ENCODE results near the gene PLA2G4D.
A peak's percentile ranks its signal among the peaks of the same experiment; 100 is the strongest.

Gene PLA2G4D

DNA sequence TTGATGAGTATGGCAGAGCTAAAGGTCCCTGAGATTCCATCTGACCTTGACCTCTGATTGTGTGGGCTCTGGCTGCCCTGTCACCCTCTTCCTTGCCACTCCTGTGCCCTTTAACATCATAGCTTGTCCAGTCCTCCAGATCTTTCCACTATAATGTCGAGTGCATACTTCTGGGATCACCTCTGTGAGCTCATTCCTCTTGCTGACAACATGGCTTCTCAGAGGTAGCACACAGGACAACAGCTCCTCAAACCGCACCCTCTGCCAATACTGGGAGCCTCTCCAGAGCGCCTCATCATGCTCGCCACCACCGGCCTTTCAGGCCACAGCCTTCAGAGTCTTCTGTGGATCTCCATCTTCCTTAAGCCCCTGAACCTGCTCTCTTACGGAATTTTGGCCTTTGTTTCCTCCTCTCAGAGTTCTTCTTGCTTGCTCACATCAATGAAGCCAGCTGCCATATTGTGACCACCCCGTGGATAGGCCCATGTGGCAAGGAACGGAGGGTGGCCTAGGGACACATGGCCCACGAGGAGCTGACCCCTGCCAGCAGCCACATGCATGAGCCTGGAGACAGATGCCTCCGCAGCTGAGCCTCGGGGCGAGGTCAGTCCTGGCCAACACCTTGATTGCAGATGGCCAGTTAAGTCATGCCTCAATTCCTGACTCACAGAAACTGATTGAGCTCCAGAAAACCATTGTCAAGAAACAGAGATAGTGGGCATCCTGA, 31.1 kb downstream of the PLA2G4D start:
- peaks cover 15% of the 10 kb centered on the region for H3K27me3 Mint-ChIP-seq
- peaks cover 2% of the 10 kb centered on the region for H3K4me1 Mint-ChIP-seq (ENCODE audit: low read depth)
- no peak overlapping the region for H3K4me3 Mint-ChIP-seq
- peaks cover 4% of the 10 kb centered on the region for H3K36me3 Mint-ChIP-seq
- H3K9me3 Mint-ChIP-seq (ENCODE audit: low read depth) = peaks cover 5% of the 10 kb centered on the region
- no peak overlapping the region for H3K27ac Mint-ChIP-seq

GRCh38 chr15:42062284-42062806, 32.0 kb downstream of the PLA2G4D start:
- Mint-ChIP-seq H3K27ac (no peak overlapping the region), H3K27me3 (peaks cover 11% of the 10 kb centered on the region), H3K36me3 (no peaks in the 10 kb centered on the region), H3K9me3 (ENCODE audit: low read depth) (no peaks in the 10 kb centered on the region), H3K4me3 (no peak overlapping the region), H3K4me1 (ENCODE audit: low read depth) (peaks cover 2% of the 10 kb centered on the region)

- H3K4me1 Mint-ChIP-seq (ENCODE audit: low read depth) = peaks cover 9% of the 10 kb centered on the region
- no peaks in the 10 kb centered on the region for H3K9me3 Mint-ChIP-seq (ENCODE audit: low read depth)
- peaks cover 8% of the 10 kb centered on the region for H3K27me3 Mint-ChIP-seq
- H3K36me3 Mint-ChIP-seq = no peaks in the 10 kb centered on the region
- no peak overlapping the region for H3K27ac Mint-ChIP-seq
- H3K4me3 Mint-ChIP-seq = no peak overlapping the region
Observed at GRCh38 chr15:42060797-42061196, 33.6 kb downstream of the PLA2G4D start.

GRCh38 chr15:42060477-42060763, 33.9 kb downstream of the PLA2G4D start:
- no peak overlapping the region for H3K27ac Mint-ChIP-seq
- H3K27me3 Mint-ChIP-seq = peaks cover 8% of the 10 kb centered on the region
- no peaks in the 10 kb centered on the region for H3K36me3 Mint-ChIP-seq
- H3K4me1 Mint-ChIP-seq (ENCODE audit: low read depth) = peaks cover 9% of the 10 kb centered on the region
- no peaks in the 10 kb centered on the region for H3K9me3 Mint-ChIP-seq (ENCODE audit: low read depth)
- H3K4me3 Mint-ChIP-seq = no peak overlapping the region

- H3K27ac Mint-ChIP-seq = no peak overlapping the region
- H3K9me3 Mint-ChIP-seq (ENCODE audit: low read depth) = no peaks in the 10 kb centered on the region
- no peak overlapping the region for H3K4me3 Mint-ChIP-seq
- H3K4me1 Mint-ChIP-seq (ENCODE audit: low read depth) = peaks cover 9% of the 10 kb centered on the region
- H3K36me3 Mint-ChIP-seq = no peaks in the 10 kb centered on the region
- H3K27me3 Mint-ChIP-seq = peaks cover 8% of the 10 kb centered on the region
Observed at GRCh38 chr15:42059661-42060476, 34.5 kb downstream of the PLA2G4D start.

GRCh38 chr15:42058791-42059190, 35.6 kb downstream of the PLA2G4D start:
- Mint-ChIP-seq H3K4me1 (ENCODE audit: low read depth) (peaks cover 9% of the 10 kb centered on the region), H3K27me3 (peaks cover 8% of the 10 kb centered on the region), H3K36me3 (no peaks in the 10 kb centered on the region), H3K27ac (no peak overlapping the region), H3K4me3 (no peak overlapping the region), H3K9me3 (ENCODE audit: low read depth) (no peaks in the 10 kb centered on the region)

DNA sequence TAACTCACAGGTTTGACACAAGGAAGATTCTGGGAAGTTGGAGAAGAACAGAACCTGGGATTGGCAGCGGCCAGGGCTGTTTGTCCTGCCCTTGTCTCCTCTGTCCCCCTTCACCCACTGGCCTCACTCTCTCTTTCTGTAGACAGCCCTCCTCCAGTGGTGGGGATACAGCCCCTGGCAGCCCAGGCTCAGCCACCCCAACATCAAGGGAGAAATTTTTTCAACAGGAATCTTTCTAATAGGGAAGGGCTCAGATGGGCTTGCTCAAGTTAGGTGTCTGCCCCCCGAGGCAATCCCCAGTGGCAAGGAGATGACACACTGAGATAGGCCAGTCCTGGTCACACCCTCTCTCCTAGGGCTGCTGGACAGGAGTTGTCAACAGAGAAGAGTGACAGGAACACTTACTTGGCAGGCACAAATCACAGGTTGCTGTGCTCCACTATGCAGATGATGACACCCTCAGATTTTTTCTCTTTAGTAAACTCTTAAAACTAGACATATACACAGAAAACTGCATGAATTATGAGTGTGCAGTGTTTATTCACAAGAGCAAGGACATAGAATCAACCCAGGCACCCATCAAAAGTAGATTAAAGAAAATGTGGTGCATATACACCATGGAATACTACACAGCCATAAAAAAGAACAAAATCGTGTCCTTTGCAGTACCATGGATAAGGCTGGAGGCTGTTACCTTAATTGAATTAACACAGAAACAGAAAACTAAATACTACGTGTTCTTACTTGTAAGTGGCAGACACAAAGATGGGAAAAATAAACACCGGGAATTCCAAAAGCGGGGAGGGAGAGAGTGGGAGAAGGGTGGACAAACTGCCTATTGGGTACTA, 36.3 kb downstream of the PLA2G4D start:
- Mint-ChIP-seq H3K27ac (no peak overlapping the region), H3K36me3 (no peaks in the 10 kb centered on the region), H3K4me1 (ENCODE audit: low read depth) (peaks cover 9% of the 10 kb centered on the region), H3K27me3 (peaks cover 6% of the 10 kb centered on the region), H3K4me3 (no peak overlapping the region), H3K9me3 (ENCODE audit: low read depth) (no peaks in the 10 kb centered on the region)

GRCh38 chr15:42056934-42057798, 37.2 kb downstream of the PLA2G4D start:
- peaks cover 6% of the 10 kb centered on the region for H3K27me3 Mint-ChIP-seq
- H3K27ac Mint-ChIP-seq = peak overlapping the region; percentile 46
- H3K9me3 Mint-ChIP-seq (ENCODE audit: low read depth) = no peaks in the 10 kb centered on the region
- H3K4me3 Mint-ChIP-seq = peak overlapping the region; percentile 75
- H3K4me1 Mint-ChIP-seq (ENCODE audit: low read depth) = peaks cover 9% of the 10 kb centered on the region
- H3K36me3 Mint-ChIP-seq = no peaks in the 10 kb centered on the region

GRCh38 chr15:42053914-42054313, 40.4 kb downstream of the PLA2G4D start:
- Mint-ChIP-seq H3K36me3 (no peaks in the 10 kb centered on the region), H3K4me1 (ENCODE audit: low read depth) (peaks cover 7% of the 10 kb centered on the region), H3K27ac (no peak overlapping the region), H3K9me3 (ENCODE audit: low read depth) (no peaks in the 10 kb centered on the region), H3K4me3 (no peak overlapping the region), H3K27me3 (peaks cover 6% of the 10 kb centered on the region)

DNA sequence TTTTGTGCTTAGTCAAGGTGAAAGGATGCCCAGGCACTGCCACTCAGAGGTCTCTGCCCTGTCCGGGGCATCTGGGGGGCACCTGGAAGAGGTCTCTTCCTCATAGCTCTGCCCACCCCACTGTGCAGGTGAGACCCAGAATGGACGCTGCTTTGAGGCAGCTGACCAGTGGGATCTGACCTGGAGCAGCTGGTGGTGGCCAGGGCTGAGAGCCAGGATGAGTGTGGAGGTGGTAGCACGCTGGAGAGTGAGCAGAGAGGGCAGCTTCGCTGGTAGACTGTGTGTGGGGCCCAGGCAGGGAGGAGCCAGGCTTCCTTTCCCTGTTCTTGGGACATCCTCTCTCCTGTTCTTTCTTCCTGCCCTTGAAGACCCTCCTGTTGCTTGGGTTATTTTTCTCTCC, 41.4 kb downstream of the PLA2G4D start:
- no peak overlapping the region for H3K4me3 Mint-ChIP-seq
- H3K27ac Mint-ChIP-seq = no peak overlapping the region
- H3K36me3 Mint-ChIP-seq = no peaks in the 10 kb centered on the region
- H3K4me1 Mint-ChIP-seq (ENCODE audit: low read depth) = peaks cover 7% of the 10 kb centered on the region
- H3K27me3 Mint-ChIP-seq = peaks cover 6% of the 10 kb centered on the region
- H3K9me3 Mint-ChIP-seq (ENCODE audit: low read depth) = no peaks in the 10 kb centered on the region

GRCh38 chr15:42050484-42051255, 43.7 kb downstream of the PLA2G4D start:
- no peak overlapping the region for H3K4me3 Mint-ChIP-seq
- H3K9me3 Mint-ChIP-seq (ENCODE audit: low read depth) = no peaks in the 10 kb centered on the region
- H3K4me1 Mint-ChIP-seq (ENCODE audit: low read depth) = no peaks in the 10 kb centered on the region
- H3K27ac Mint-ChIP-seq = no peak overlapping the region
- H3K27me3 Mint-ChIP-seq = peaks cover 2% of the 10 kb centered on the region
- H3K36me3 Mint-ChIP-seq = no peaks in the 10 kb centered on the region

- Mint-ChIP-seq H3K27ac (no peak overlapping the region), H3K36me3 (no peaks in the 10 kb centered on the region), H3K4me1 (ENCODE audit: low read depth) (no peaks in the 10 kb centered on the region), H3K27me3 (no peaks in the 10 kb centered on the region), H3K4me3 (no peak overlapping the region), H3K9me3 (ENCODE audit: low read depth) (no peaks in the 10 kb centered on the region)
Observed at GRCh38 chr15:42048821-42049200, 45.6 kb downstream of the PLA2G4D start.

GRCh38 chr15:42048080-42048820, 46.1 kb downstream of the PLA2G4D start:
- no peak overlapping the region for H3K27ac Mint-ChIP-seq
- no peaks in the 10 kb centered on the region for H3K4me1 Mint-ChIP-seq (ENCODE audit: low read depth)
- no peaks in the 10 kb centered on the region for H3K9me3 Mint-ChIP-seq (ENCODE audit: low read depth)
- no peaks in the 10 kb centered on the region for H3K36me3 Mint-ChIP-seq
- H3K27me3 Mint-ChIP-seq = no peaks in the 10 kb centered on the region
- no peak overlapping the region for H3K4me3 Mint-ChIP-seq
